ENCODE results near the gene ASIC1.

ASIC1 gene

DNA sequence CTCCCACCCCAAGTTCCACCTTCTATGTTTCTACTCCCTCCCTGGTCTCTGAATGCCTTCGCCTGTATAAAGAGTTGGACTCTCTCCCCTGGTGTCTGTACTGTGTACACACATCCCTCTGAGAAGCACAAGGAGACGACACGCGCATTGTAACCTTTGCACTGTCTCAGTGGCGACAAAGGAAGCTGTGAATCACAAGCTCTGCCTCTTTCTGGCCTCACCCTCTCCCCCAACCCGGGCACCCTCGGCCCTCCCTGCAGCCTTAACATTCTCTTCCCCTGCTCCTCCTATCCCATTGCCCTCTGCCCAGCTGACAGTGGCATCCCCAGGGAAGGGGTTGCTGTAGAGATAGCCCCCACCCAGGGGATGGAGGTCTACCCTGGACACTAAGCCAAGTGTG is 25.2 kb downstream of the ASIC1 start:
- TF ChIP-seq, protein P1, sequence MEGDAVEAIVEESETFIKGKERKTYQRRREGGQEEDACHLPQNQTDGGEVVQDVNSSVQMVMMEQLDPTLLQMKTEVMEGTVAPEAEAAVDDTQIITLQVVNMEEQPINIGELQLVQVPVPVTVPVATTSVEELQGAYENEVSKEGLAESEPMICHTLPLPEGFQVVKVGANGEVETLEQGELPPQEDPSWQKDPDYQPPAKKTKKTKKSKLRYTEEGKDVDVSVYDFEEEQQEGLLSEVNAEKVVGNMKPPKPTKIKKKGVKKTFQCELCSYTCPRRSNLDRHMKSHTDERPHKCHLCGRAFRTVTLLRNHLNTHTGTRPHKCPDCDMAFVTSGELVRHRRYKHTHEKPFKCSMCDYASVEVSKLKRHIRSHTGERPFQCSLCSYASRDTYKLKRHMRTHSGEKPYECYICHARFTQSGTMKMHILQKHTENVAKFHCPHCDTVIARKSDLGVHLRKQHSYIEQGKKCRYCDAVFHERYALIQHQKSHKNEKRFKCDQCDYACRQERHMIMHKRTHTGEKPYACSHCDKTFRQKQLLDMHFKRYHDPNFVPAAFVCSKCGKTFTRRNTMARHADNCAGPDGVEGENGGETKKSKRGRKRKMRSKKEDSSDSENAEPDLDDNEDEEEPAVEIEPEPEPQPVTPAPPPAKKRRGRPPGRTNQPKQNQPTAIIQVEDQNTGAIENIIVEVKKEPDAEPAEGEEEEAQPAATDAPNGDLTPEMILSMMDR (IDR thresholded peaks at IDR 0.05; ENCODE audit: borderline replicate concordance, insufficient read depth, low read depth, low read length), result no peak
- no peak overlapping the region for H3K4me3 ChIP-seq (ENCODE audit: low read depth, low read length)

DNA sequence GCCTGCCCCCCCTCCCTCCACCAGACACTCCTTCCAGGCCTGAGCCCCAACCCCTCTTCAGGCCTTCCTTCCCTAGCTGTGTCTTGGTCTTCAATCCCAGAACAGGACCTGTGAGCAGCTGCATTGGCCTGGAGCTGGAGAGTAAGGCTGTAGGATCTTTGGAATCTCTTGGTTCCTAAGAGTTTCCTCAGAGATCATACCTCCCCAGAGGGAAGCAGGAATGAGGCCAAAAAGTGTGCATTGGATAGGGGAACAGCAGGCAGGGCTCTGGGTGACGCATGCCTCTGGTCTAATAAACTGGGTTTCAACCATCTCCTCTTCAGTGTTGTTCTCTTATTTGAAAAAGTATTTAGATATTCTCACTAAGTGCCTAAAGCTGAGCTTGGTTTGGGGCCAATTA is 25.9 kb downstream of the ASIC1 start:
- H3K4me3 ChIP-seq (ENCODE audit: low read depth, low read length), result no peak overlapping the region
- TF ChIP-seq, protein P1 (IDR thresholded peaks at IDR 0.05; ENCODE audit: borderline replicate concordance, insufficient read depth, low read depth, low read length), result no peak

DNA sequence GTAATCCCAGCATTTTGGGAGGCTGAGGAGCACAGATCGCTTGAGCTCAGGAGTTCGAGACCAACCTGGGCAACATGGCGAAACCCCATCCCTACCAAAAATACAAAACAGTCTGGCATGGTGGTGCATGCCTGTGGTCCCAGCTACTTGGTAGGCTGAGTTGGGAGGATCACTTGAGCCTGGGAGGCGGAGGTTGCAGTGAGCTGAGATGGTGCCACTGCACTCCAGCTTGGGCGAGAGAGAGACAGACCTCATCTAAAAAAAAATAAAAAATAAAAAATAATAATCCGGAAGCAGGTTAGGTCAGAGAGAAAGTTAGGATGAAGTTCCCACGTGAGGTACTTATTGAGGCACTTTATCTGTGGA is 27.0 kb downstream of the ASIC1 start:
- peak overlapping the region; percentile 83 for H3K4me3 ChIP-seq (ENCODE audit: low read depth, low read length)

DNA sequence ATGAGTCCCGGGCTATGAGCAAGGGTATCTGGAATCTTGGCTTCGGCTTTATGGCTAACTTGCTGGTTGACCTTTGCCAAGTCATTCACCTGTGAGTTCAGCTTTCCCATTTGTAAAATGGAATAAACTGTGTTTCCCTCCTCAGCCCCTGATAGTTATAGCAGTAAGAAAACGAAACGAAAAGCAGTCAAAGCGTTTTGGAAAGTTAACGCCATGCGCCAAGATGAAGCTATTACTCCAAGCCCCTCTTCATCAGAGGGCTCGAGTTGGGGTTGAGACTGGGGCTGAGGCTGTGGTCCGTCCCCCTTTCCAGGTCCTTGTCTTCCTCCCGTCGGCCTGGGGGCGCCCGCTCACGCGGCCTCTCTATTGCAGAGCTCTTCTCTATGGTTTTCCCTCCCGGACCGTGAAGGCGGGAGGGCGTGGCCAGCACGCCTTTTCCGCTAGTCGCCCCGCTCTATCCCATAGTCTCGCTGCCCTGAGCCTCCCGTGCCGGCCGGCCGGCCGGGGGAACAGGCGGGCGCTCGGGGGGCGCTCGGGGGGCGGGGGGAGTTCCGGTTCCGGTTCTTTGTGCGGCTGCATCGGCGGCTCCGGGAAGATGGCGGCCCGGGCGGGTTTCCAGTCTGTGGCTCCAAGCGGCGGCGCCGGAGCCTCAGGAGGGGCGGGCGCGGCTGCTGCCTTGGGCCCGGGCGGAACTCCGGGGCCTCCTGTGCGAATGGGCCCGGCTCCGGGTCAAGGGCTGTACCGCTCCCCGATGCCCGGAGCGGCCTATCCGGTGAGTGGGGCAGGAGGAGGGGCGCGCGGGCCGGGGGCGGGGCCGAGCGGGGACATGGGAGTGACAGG is 27.6 kb downstream of the ASIC1 start, which contains the start of gene SMARCD1:
Gene SMARCD1, plus strand, starts transcription at position 568 of the 840 bp plus-strand sequence. Its CDS starts 28 bp downstream, at position 596.
- TF ChIP-seq, protein P1 (IDR thresholded peaks at IDR 0.05; ENCODE audit: borderline replicate concordance, insufficient read depth, low read depth, low read length), result peak; percentile 73
- peak within 1 kb of the TSS; percentile 83 for H3K4me3 ChIP-seq (ENCODE audit: low read depth, low read length)

DNA sequence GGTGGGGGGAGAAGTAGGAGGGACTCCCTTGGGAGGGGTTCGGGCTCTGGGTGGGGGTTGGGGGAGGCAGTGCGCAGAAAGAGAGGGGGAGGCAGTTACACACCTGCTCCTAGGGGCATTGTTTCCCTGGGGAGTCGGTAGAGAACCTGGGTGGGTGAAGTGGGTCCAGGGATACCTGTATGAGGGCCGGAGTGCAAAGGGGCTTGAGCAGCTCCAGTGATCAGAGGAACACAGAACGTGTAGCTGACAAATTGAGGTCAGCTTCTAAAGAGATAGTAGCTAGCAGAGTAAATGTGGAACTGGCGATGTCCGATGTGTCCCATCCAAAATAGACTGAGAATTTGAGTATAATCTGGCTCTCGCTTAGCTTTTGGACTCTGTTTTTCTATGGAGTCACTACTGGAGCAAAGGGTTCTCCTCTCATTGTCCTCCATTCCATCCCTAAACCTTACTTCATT is 28.2 kb downstream of the ASIC1 start:
- TF ChIP-seq, protein P1 (IDR thresholded peaks at IDR 0.05; ENCODE audit: borderline replicate concordance, insufficient read depth, low read depth, low read length), result no peak
- H3K4me3 ChIP-seq (ENCODE audit: low read depth, low read length), result peak overlapping the region; percentile 83

DNA sequence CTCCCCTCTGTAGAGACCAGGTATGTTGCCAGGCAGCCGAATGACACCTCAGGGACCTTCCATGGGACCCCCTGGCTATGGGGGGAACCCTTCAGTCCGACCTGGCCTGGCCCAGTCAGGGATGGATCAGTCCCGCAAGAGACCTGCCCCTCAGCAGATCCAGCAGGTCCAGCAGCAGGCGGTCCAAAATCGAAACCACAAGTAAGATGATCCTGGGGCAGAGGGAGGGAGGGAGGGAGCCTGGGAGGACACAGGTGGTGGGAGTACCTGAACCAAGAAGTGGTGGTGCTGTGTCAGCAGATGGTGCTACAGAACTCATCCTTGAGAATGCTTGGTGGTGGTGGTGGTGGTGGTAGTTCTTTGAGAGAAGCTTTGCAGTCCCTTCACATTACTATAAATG is 28.8 kb downstream of the ASIC1 start:
- TF ChIP-seq, protein P1 (IDR thresholded peaks at IDR 0.05; ENCODE audit: borderline replicate concordance, insufficient read depth, low read depth, low read length), result no peak
- peak overlapping the region; percentile 83 for H3K4me3 ChIP-seq (ENCODE audit: low read depth, low read length)

DNA sequence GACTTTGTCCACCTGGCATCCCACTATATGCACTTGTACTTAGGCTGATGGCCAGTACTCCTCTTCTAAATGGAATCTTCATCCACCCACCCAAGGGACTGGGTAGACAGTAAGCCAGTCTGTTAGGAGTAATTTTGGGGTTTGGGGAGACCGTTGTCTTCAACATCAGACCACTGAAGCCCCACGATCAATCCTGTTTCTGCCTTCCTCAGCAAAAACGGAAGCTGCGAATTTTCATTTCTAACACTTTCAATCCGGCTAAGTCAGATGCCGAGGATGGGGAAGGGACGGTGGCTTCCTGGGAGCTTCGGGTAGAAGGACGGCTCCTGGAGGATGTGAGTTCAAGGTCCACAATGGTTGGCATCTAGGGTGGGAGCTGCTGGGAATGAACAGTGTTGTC is 29.8 kb downstream of the ASIC1 start:
- TF ChIP-seq, protein P1 (IDR thresholded peaks at IDR 0.05; ENCODE audit: borderline replicate concordance, insufficient read depth, low read depth, low read length), result no peak
- no peak overlapping the region for H3K4me3 ChIP-seq (ENCODE audit: low read depth, low read length)

Data from GM12875 (cell line).